ENCODE measurements around the gene RHOU. TPM values are rescaled to one million over a fixed set of nuclear protein-coding genes. Genes with fewer than 3 reads are reported as not detected.

RHOU gene
- total RNA-seq, 4 donors from 2014 or later: 5.5 to 8.9 (median 6.1) TPM

DNA sequence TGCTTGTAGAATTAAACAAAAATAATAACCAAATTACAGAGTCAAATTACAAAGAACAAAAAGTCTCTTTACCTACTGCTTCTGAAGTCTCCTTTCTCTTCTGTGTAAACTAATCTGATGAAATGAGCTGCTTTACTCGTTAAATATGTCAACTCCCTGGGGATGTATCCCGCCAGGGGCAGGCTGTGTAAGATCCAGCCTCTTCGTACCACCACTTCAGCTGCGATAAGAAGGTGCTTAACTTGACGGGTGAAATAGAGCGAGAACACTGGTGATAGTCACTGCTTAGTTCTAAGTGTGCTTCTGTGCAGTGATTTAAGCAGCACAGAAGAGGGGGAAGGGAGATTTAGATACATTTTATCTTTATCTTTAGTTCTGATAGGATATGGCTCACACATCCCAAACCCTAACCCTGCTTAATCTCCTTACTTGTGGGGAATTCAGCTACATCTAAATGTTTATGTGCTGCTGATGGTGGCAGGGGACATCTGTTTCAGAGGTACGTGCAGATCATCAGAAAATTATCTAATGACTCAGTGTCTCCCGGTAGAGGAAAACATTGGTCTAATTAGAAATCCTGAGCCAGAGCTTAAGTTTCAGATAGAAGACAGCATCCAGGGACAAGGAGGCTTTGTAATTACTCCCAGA, 46.0 kb downstream of the RHOU start:
- peaks cover 5% of the 10 kb centered on the region for H3K4me1 ChIP-seq
- no peak overlapping the region for H3K27ac ChIP-seq
- no peak overlapping the region for H3K4me3 ChIP-seq
- DNase-seq (ENCODE audit: low spot score in 2 of 2): no peak
- no peaks in the 10 kb centered on the region for H3K36me3 ChIP-seq
- 42% methylated on average over 8 of the region's 8 CpGs for WGBS
- TF ChIP-seq POLR2A (IDR thresholded peaks at IDR 0.05) (no peak), EP300 (IDR thresholded peaks at IDR 0.05) (no peak), POLR2AphosphoS5 (IDR thresholded peaks at IDR 0.05) (no peak)
- TF ChIP-seq, protein P1, sequence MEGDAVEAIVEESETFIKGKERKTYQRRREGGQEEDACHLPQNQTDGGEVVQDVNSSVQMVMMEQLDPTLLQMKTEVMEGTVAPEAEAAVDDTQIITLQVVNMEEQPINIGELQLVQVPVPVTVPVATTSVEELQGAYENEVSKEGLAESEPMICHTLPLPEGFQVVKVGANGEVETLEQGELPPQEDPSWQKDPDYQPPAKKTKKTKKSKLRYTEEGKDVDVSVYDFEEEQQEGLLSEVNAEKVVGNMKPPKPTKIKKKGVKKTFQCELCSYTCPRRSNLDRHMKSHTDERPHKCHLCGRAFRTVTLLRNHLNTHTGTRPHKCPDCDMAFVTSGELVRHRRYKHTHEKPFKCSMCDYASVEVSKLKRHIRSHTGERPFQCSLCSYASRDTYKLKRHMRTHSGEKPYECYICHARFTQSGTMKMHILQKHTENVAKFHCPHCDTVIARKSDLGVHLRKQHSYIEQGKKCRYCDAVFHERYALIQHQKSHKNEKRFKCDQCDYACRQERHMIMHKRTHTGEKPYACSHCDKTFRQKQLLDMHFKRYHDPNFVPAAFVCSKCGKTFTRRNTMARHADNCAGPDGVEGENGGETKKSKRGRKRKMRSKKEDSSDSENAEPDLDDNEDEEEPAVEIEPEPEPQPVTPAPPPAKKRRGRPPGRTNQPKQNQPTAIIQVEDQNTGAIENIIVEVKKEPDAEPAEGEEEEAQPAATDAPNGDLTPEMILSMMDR (IDR thresholded peaks at IDR 0.05): no peak
- H3K9me3 ChIP-seq: no peaks in the 10 kb centered on the region
- H3K27me3 ChIP-seq: no peaks in the 10 kb centered on the region

DNA sequence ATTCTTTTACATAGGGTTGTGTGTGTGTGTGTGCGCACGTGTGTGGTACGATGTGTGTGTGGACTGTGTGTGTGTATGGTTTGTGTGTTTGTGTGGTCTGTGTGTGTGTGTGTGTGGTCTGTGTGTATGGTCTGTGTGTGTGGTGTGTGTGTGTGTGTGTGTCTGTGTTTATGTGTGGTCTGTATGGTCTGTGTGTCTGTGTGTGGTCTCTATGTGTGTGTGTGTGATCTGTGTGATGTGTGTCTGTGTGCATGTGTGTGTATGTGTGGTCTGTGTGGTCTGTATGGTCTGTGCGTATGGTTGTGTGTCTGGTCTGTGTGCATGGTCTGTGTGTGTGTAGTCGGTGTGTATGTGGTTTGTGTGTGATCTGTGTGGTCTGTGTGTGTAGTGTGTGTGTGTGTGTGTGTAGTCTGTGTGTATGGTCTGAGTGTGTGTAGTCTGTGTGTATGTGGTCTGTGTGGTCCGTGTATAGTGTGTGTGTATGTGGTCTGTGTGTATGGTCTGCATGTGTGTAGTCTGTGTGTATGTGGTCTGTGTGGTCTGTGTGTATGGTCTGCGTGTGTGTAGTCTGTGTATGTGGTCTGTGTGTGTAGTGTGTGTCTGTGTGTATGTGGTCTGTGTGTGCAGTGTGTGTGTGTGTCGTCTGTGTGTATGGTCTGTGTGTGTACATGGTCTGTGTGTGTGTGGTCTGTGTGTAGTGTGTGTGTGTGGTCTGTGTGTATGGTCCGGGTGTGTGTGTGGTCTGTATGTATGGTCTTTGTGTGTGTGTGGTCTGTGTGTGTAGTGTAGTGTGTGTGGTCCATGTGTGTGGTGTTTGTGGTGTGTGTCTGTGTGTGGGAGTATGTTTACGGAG, 46.8 kb downstream of the RHOU start:
- Histone ChIP-seq H3K27me3 (no peaks in the 10 kb centered on the region), H3K9me3 (no peaks in the 10 kb centered on the region), H3K27ac (no peak overlapping the region), H3K4me3 (no peak overlapping the region), H3K4me1 (peaks cover 5% of the 10 kb centered on the region), H3K36me3 (no peaks in the 10 kb centered on the region)
- TF ChIP-seq, protein P1 (IDR thresholded peaks at IDR 0.05): no peak
- TF ChIP-seq POLR2A (IDR thresholded peaks at IDR 0.05): no peak
- DNase-seq (ENCODE audit: low spot score in 2 of 2): no peak
- WGBS: 70% methylated on average over 10 of the region's 10 CpGs

DNA sequence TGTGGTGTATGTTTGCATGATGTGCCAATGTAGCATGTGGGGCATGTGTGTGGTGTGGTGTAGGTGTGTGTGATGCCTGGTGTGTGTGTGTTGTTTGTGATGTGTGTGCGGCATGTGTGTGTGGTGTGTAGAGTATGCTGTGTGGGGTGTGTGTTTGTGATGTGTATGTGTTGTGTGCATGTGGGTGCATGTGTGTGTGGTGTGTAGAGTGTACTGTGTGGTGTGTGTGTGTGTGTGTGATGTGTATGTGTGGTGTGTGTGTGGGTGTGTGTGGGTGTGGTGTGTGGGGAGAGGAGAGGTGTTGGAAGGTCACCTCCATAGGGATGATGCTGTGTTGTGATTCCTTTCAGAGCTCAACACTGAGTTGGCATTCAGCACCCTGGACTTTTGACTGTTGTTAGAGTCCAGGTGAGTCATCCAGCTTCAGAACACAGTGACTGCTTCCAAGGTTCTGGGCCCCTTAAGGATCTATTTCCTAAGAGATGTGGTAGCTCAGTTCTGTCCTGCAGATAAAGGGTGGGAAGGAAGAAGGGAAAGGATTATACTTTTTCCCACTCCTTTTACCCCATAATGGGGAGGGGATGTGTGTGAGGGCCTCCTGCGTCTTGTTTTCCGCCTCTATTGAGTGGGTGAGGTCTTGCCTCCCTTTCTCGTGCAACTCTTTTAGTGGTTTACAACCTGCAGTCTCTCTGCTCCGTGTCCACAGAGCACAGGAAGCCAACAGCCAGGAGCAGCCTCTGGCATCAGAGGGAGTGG, 47.6 kb downstream of the RHOU start:
- Histone ChIP-seq H3K27ac (no peak overlapping the region), H3K27me3 (no peaks in the 10 kb centered on the region), H3K9me3 (no peaks in the 10 kb centered on the region), H3K4me1 (no peaks in the 10 kb centered on the region), H3K36me3 (no peaks in the 10 kb centered on the region), H3K4me3 (no peak overlapping the region)
- DNase-seq (ENCODE audit: low spot score in 2 of 2): no peak
- TF ChIP-seq EP300 (IDR thresholded peaks at IDR 0.05) (no peak), POLR2AphosphoS5 (IDR thresholded peaks at IDR 0.05) (no peak), POLR2A (IDR thresholded peaks at IDR 0.05) (no peak)
- TF ChIP-seq, protein P1 (IDR thresholded peaks at IDR 0.05): no peak
- WGBS: 87% methylated on average over 5 of the region's 5 CpGs

DNA sequence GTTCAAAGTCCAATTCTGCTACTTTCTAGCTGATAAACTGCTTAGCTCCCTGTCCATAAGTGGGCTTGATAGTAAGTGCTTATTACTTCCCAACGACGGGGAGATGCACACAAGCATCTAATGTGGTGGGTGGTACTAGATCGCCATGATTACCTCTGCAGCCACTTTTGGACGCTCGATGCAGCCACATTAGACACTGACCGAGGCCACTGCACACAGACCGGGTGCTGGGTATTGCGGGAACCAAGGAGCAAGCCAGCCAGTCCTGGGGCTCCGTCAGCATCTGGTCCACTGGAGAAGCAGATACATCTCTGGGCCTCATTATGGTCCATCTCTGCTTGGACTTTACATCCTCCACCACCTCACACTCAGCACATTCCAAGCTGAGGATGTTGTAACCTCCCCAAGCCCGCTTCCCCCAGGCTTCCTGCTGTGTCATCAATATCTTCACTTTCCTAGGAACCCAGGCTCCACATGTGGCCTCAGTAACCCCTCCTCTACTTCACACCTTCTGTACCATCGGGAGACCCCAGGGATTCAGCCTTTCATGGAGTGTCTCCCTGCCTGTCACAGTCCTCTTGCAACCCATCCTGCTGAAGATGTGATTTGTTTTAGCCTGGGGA, 48.2 kb downstream of the RHOU start:
- no peaks in the 10 kb centered on the region for H3K27me3 ChIP-seq
- no peak overlapping the region for H3K4me3 ChIP-seq
- no peak overlapping the region for H3K27ac ChIP-seq
- no peaks in the 10 kb centered on the region for H3K9me3 ChIP-seq
- no peaks in the 10 kb centered on the region for H3K36me3 ChIP-seq
- whole genome bisulfite sequencing: 87% methylated on average over 3 of the region's 11 CpGs
- H3K4me1 ChIP-seq: no peaks in the 10 kb centered on the region
- no peak for DNase-seq (ENCODE audit: low spot score in 2 of 2)
- TF ChIP-seq EP300 (IDR thresholded peaks at IDR 0.05) (no peak), POLR2AphosphoS5 (IDR thresholded peaks at IDR 0.05) (no peak), POLR2A (IDR thresholded peaks at IDR 0.05) (no peak)
- TF ChIP-seq, protein P1 (IDR thresholded peaks at IDR 0.05): no peak
